ENCODE measurements around the gene COLEC12. TPM values are rescaled to one million over a fixed set of nuclear protein-coding genes. Genes with fewer than 3 reads are reported as not detected.

The COLEC12 gene
- total RNA-seq, 5 donors from 2014 or later (not counting 1 experiment from before 2014, with no cell fraction given), result 0.07 to 0.32 TPM; not detected in 3

DNA sequence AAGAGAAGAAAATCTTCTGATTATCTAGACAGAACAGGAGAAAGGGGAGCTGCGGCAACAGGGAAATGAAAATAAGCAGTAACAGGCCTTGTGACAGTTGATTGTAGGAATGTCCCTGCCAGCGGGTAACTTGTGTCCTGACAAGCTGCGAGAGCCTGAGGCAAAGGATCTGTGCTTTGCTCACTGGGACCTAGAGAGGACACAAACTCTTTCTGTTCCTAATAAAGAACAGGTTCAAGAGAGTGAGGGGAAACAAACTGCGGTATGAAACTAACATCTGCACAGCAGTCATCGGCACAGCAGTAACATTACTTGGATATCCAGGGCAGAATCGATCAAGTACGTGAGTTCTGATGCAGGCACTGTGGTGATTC, 128.9 kb downstream of the COLEC12 start:
- no peaks in the 10 kb centered on the region for H3K9me3 ChIP-seq
- no peaks in the 10 kb centered on the region for H3K9me3 Mint-ChIP-seq
- H3K4me3 Mint-ChIP-seq, result no peak overlapping the region
- DNase-seq, result no peak
- no peak overlapping the region for H3K4me3 ChIP-seq (ENCODE audit: control insufficient read depth in 1 of 2, extremely low read depth in 1 of 2, low read length in 1 of 2)
- no peaks in the 10 kb centered on the region for H3K4me1 ChIP-seq (ENCODE audit: control insufficient read depth in 1 of 2, extremely low read depth in 1 of 2, insufficient read depth in 2 of 2, low read length in 2 of 2)
- no peaks in the 10 kb centered on the region for H3K36me3 Mint-ChIP-seq
- ChIA-PET POLR2A (no interaction called here), CTCF (no interaction called here)
- H3K36me3 ChIP-seq (ENCODE audit: control insufficient read depth in 2 of 2, extremely low read depth in 1 of 2, insufficient read depth in 1 of 2, low read length in 1 of 2), result no peaks in the 10 kb centered on the region
- no peak overlapping the region for H3K27ac ChIP-seq (ENCODE audit: low read length)
- H3K4me1 Mint-ChIP-seq, result no peaks in the 10 kb centered on the region
- ATAC-seq (replicated peaks in 1 of 4), result no peak
- peaks cover 0 to 4% of the 10 kb centered on the region in 2 donors for H3K27me3 Mint-ChIP-seq
- no peak overlapping the region for H3K27ac Mint-ChIP-seq
- WGBS (ENCODE audit: insufficient coverage), result 90% methylated on average over 6 of the region's 7 CpGs
- H3K27me3 ChIP-seq (replicated peaks in 1 of 2; ENCODE audit: control insufficient read depth in 2 of 2, extremely low read depth in 1 of 2, insufficient read depth in 2 of 2, low read length in 1 of 2), result no peaks in the 10 kb centered on the region

- H3K4me1 ChIP-seq (ENCODE audit: control insufficient read depth in 1 of 2, extremely low read depth in 1 of 2, insufficient read depth in 2 of 2, low read length in 2 of 2), result no peaks in the 10 kb centered on the region
- no peak overlapping the region for H3K27ac Mint-ChIP-seq
- POLR2A ChIA-PET, result no interaction called here
- CTCF ChIA-PET, result no interaction called here
- no peaks in the 10 kb centered on the region for H3K36me3 ChIP-seq (ENCODE audit: control insufficient read depth in 2 of 2, extremely low read depth in 1 of 2, insufficient read depth in 1 of 2, low read length in 1 of 2)
- H3K4me3 Mint-ChIP-seq, result no peak overlapping the region
- 50% methylated on average over 1 of the region's 5 CpGs for WGBS (ENCODE audit: insufficient coverage)
- H3K4me3 ChIP-seq (ENCODE audit: control insufficient read depth in 1 of 2, extremely low read depth in 1 of 2, low read length in 1 of 2), result no peak overlapping the region
- H3K27ac ChIP-seq (ENCODE audit: low read length), result no peak overlapping the region
- peaks cover 0 to 5% of the 10 kb centered on the region in 2 donors for H3K27me3 Mint-ChIP-seq
- DNase-seq (no peak), ATAC-seq (replicated peaks in 1 of 4) (no peak)
- H3K9me3 ChIP-seq, result no peaks in the 10 kb centered on the region
- H3K4me1 Mint-ChIP-seq, result no peaks in the 10 kb centered on the region
- H3K36me3 Mint-ChIP-seq, result no peaks in the 10 kb centered on the region
- H3K9me3 Mint-ChIP-seq, result no peaks in the 10 kb centered on the region
- no peaks in the 10 kb centered on the region for H3K27me3 ChIP-seq (replicated peaks in 1 of 2; ENCODE audit: control insufficient read depth in 2 of 2, extremely low read depth in 1 of 2, insufficient read depth in 2 of 2, low read length in 1 of 2)
Observed at GRCh38 chr18:370751-371608, 129.5 kb downstream of the COLEC12 start.

- Histone ChIP-seq H3K36me3 (ENCODE audit: control insufficient read depth in 2 of 2, extremely low read depth in 1 of 2, insufficient read depth in 1 of 2, low read length in 1 of 2) (no peaks in the 10 kb centered on the region), H3K4me1 (ENCODE audit: control insufficient read depth in 1 of 2, extremely low read depth in 1 of 2, insufficient read depth in 2 of 2, low read length in 2 of 2) (no peaks in the 10 kb centered on the region), H3K27ac (ENCODE audit: low read length) (no peak overlapping the region), H3K9me3 (no peaks in the 10 kb centered on the region), H3K27me3 (replicated peaks in 1 of 2; ENCODE audit: control insufficient read depth in 2 of 2, extremely low read depth in 1 of 2, insufficient read depth in 2 of 2, low read length in 1 of 2) (peaks cover 0 to 3% of the 10 kb centered on the region in 2 experiments), H3K4me3 (ENCODE audit: control insufficient read depth in 1 of 2, extremely low read depth in 1 of 2, low read length in 1 of 2) (no peak overlapping the region)
- H3K27me3 Mint-ChIP-seq, result peaks cover 3 to 4% of the 10 kb centered on the region in 2 donors
- ATAC-seq (replicated peaks in 1 of 4) (no peak), DNase-seq (no peak)
- H3K36me3 Mint-ChIP-seq, result no peaks in the 10 kb centered on the region
- no peaks in the 10 kb centered on the region for H3K4me1 Mint-ChIP-seq
- no peak overlapping the region for H3K27ac Mint-ChIP-seq
- ChIA-PET POLR2A (no interaction called here), CTCF (no interaction called here)
- no peak overlapping the region for H3K4me3 Mint-ChIP-seq
- WGBS (ENCODE audit: insufficient coverage), result 40% methylated on average over 1 of the region's 11 CpGs
- no peaks in the 10 kb centered on the region for H3K9me3 Mint-ChIP-seq
Observed at GRCh38 chr18:369224-370015, 131.1 kb downstream of the COLEC12 start.

- peaks cover 8 to 14% of the 10 kb centered on the region in 2 donors for H3K27me3 Mint-ChIP-seq
- 90% methylated on average over 5 of the region's 9 CpGs for WGBS (ENCODE audit: insufficient coverage)
Observed at GRCh38 chr18:366466-367061, 133.9 kb downstream of the COLEC12 start.

GRCh38 chr18:365651-366050, 134.8 kb downstream of the COLEC12 start:
- DNase-seq (no peak), ATAC-seq (replicated peaks in 1 of 4) (no peak)
- Mint-ChIP-seq H3K9me3 (no peaks in the 10 kb centered on the region), H3K4me1 (no peaks in the 10 kb centered on the region), H3K27me3 (peaks cover 10 to 22% of the 10 kb centered on the region in 2 donors), H3K27ac (no peak overlapping the region), H3K36me3 (no peaks in the 10 kb centered on the region), H3K4me3 (no peak overlapping the region)
- ChIA-PET CTCF (no interaction called here), POLR2A (no interaction called here)
- Histone ChIP-seq H3K9me3 (no peaks in the 10 kb centered on the region), H3K27me3 (replicated peaks in 1 of 2; ENCODE audit: control insufficient read depth in 2 of 2, extremely low read depth in 1 of 2, insufficient read depth in 2 of 2, low read length in 1 of 2) (peaks cover 0 to 6% of the 10 kb centered on the region in 2 experiments), H3K4me3 (ENCODE audit: control insufficient read depth in 1 of 2, extremely low read depth in 1 of 2, low read length in 1 of 2) (no peak overlapping the region), H3K27ac (ENCODE audit: low read length) (no peak overlapping the region), H3K4me1 (ENCODE audit: control insufficient read depth in 1 of 2, extremely low read depth in 1 of 2, insufficient read depth in 2 of 2, low read length in 2 of 2) (no peaks in the 10 kb centered on the region), H3K36me3 (ENCODE audit: control insufficient read depth in 2 of 2, extremely low read depth in 1 of 2, insufficient read depth in 1 of 2, low read length in 1 of 2) (no peaks in the 10 kb centered on the region)
- whole genome bisulfite sequencing (ENCODE audit: insufficient coverage), result 100% methylated on average over 3 of the region's 6 CpGs

More at GRCh38 chr18:366466-367061, 133.9 kb downstream of the COLEC12 start:
- Mint-ChIP-seq H3K36me3 (no peaks in the 10 kb centered on the region), H3K4me3 (no peak overlapping the region), H3K27ac (no peak overlapping the region), H3K4me1 (no peaks in the 10 kb centered on the region), H3K9me3 (no peaks in the 10 kb centered on the region)
- H3K4me1 ChIP-seq (ENCODE audit: control insufficient read depth in 1 of 2, extremely low read depth in 1 of 2, insufficient read depth in 2 of 2, low read length in 2 of 2), result no peaks in the 10 kb centered on the region
- H3K9me3 ChIP-seq, result no peaks in the 10 kb centered on the region
- H3K27me3 ChIP-seq (replicated peaks in 1 of 2; ENCODE audit: control insufficient read depth in 2 of 2, extremely low read depth in 1 of 2, insufficient read depth in 2 of 2, low read length in 1 of 2), result peaks cover 0 to 6% of the 10 kb centered on the region in 2 experiments
- no peak for ATAC-seq (replicated peaks in 1 of 4)
- CTCF ChIA-PET, result no interaction called here
- no peak for DNase-seq
- POLR2A ChIA-PET, result no interaction called here
- no peak overlapping the region for H3K4me3 ChIP-seq (ENCODE audit: control insufficient read depth in 1 of 2, extremely low read depth in 1 of 2, low read length in 1 of 2)
- H3K27ac ChIP-seq (ENCODE audit: low read length), result no peak overlapping the region
- H3K36me3 ChIP-seq (ENCODE audit: control insufficient read depth in 2 of 2, extremely low read depth in 1 of 2, insufficient read depth in 1 of 2, low read length in 1 of 2), result no peaks in the 10 kb centered on the region

GRCh38 chr18:364256-364826, 136.2 kb downstream of the COLEC12 start:
- CTCF ChIA-PET, result no interaction called here
- Mint-ChIP-seq H3K27me3 (peaks cover 10 to 22% of the 10 kb centered on the region in 2 donors), H3K4me1 (no peaks in the 10 kb centered on the region), H3K9me3 (no peaks in the 10 kb centered on the region), H3K27ac (no peak overlapping the region), H3K36me3 (no peaks in the 10 kb centered on the region), H3K4me3 (no peak overlapping the region)
- no peaks in the 10 kb centered on the region for H3K9me3 ChIP-seq
- POLR2A ChIA-PET, result no interaction called here
- H3K4me3 ChIP-seq (ENCODE audit: control insufficient read depth in 1 of 2, extremely low read depth in 1 of 2, low read length in 1 of 2), result no peak overlapping the region
- no peaks in the 10 kb centered on the region for H3K36me3 ChIP-seq (ENCODE audit: control insufficient read depth in 2 of 2, extremely low read depth in 1 of 2, insufficient read depth in 1 of 2, low read length in 1 of 2)
- no CpG with 5 or more reads among the region's 2 CpGs for WGBS (ENCODE audit: insufficient coverage)
- ATAC-seq (replicated peaks in 1 of 4) (no peak), DNase-seq (no peak)
- no peak overlapping the region for H3K27ac ChIP-seq (ENCODE audit: low read length)
- H3K27me3 ChIP-seq (replicated peaks in 1 of 2; ENCODE audit: control insufficient read depth in 2 of 2, extremely low read depth in 1 of 2, insufficient read depth in 2 of 2, low read length in 1 of 2), result peaks cover 0 to 6% of the 10 kb centered on the region in 2 experiments
- H3K4me1 ChIP-seq (ENCODE audit: control insufficient read depth in 1 of 2, extremely low read depth in 1 of 2, insufficient read depth in 2 of 2, low read length in 2 of 2), result no peaks in the 10 kb centered on the region
